ENCODE results near the gene FAM110D.

FAM110D gene

GRCh38 chr1:26119892-26120608, 38.8 kb upstream of the FAM110D start:
- FAIRE-seq (peak; percentile 63), DNase-seq (ENCODE audit: insufficient read length, low spot score) (no peak)
- TF ChIP-seq POU2F2 (IDR thresholded peaks at IDR 0.05; ENCODE audit: low read depth, low read length) (no peak), POLR2AphosphoS5 (IDR thresholded peaks at IDR 0.05; ENCODE audit: low read depth, low read length) (no peak), TAF1 (IDR thresholded peaks at IDR 0.05; ENCODE audit: low read depth, low read length) (no peak), POLR2A (IDR thresholded peaks at IDR 0.05; ENCODE audit: low read depth, low read length) (no peak), SPI1 (IDR thresholded peaks at IDR 0.05; ENCODE audit: low read depth, low read length) (no peak), PAX5 (IDR thresholded peaks at IDR 0.05; ENCODE audit: insufficient read depth, low read length, severe bottlenecking) (no peak)

DNA sequence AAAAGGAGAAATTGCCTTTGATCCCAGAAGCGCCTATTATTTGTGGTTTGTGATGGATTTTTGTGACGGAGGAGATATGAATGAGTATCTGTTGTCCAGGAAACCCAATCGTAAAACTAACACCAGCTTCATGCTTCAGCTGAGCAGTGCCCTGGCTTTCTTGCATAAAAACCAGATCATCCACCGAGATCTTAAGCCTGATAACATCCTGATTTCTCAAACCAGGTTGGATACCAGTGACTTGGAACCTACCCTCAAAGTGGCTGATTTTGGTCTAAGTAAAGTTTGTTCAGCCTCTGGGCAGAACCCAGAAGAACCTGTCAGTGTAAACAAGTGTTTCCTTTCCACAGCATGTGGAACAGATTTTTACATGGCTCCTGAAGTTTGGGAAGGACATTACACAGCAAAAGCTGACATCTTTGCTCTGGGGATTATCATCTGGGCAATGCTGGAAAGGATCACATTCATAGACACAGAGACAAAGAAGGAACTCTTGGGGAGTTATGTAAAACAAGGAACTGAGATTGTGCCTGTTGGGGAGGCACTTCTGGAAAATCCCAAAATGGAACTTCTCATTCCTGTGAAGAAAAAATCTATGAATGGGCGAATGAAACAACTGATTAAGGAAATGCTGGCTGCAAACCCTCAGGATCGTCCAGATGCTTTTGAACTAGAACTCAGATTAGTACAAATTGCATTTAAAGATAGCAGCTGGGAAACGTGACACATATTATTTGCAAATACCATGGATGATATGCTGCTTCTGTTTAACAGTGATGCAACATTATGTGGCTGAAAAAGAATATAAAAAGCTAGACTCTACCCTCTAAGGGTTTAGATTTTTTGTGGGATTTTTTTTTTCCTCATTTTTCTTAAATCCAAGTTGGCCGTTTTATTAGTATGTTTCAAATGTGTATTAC, 36.8 kb upstream of the FAM110D start:
- no peak for FAIRE-seq

GRCh38 chr1:26122988-26123973, 35.6 kb upstream of the FAM110D start:
- no peak for DNase-seq (ENCODE audit: insufficient read length, low spot score)
- FAIRE-seq = peak; percentile 61
- no peak for TF ChIP-seq PAX5 (IDR thresholded peaks at IDR 0.05; ENCODE audit: insufficient read depth, low read length, severe bottlenecking)
- TF ChIP-seq POU2F2 (IDR thresholded peaks at IDR 0.05; ENCODE audit: low read depth, low read length) = no peak
- TF ChIP-seq SPI1 (IDR thresholded peaks at IDR 0.05; ENCODE audit: low read depth, low read length) = no peak
- no peak for TF ChIP-seq POLR2A (IDR thresholded peaks at IDR 0.05; ENCODE audit: low read depth, low read length)
- no peak for TF ChIP-seq POLR2AphosphoS5 (IDR thresholded peaks at IDR 0.05; ENCODE audit: low read depth, low read length)
- TF ChIP-seq TAF1 (IDR thresholded peaks at IDR 0.05; ENCODE audit: low read depth, low read length) = no peak

More for the DNA sequence above, 36.8 kb upstream of the FAM110D start:
- TF ChIP-seq POLR2AphosphoS5 (IDR thresholded peaks at IDR 0.05; ENCODE audit: low read depth, low read length) = no peak
- TF ChIP-seq PAX5 (IDR thresholded peaks at IDR 0.05; ENCODE audit: insufficient read depth, low read length, severe bottlenecking) = no peak
- no peak for TF ChIP-seq TAF1 (IDR thresholded peaks at IDR 0.05; ENCODE audit: low read depth, low read length)
- TF ChIP-seq POLR2A (IDR thresholded peaks at IDR 0.05; ENCODE audit: low read depth, low read length) = no peak
- peak; percentile 51 for TF ChIP-seq SPI1 (IDR thresholded peaks at IDR 0.05; ENCODE audit: low read depth, low read length)
- TF ChIP-seq POU2F2 (IDR thresholded peaks at IDR 0.05; ENCODE audit: low read depth, low read length) = no peak
- no peak for DNase-seq (ENCODE audit: insufficient read length, low spot score)

DNA sequence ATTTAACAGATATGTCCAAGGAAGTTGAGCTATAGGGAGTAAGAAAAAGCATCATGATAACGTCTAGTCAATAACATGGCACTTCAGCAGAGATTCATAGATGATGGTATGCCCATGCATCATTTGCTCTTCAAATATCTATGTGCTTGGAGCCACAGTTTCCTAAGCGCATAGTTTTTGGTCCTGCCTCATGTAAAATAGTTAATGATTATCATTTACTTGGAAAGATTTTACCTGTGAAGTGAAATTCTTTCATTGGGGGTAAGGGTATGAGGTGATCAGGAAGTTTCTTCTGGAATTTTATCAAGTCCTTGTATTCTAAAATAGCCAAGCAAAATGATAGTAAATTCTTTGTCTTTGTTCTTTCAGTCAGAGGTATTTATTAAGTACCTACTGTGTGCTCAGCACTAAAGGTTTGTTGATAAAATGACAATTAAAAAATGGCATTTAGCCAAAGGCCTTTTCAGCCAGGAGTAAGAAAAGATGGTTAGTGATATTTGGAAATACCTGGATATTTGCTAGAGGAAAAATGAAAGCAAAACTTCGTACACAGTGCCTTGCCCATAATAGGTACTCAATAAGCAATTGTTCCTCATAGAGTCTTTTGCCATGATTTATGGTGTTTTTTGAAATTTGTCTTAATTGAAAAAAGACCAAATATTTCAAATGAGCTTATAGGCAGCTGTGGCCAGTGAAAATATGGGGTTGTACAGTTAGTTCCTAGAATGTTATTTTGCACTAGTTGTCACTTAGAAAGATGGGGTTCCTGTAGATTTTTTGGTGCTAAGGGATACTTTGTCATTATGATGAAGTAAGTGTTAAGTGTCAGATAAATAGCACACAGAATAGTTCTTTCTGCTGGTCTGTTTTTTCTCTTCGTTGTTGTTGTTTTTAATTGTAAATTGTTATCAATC, 34.2 kb upstream of the FAM110D start:
- TF ChIP-seq SPI1 (IDR thresholded peaks at IDR 0.05; ENCODE audit: low read depth, low read length) (no peak), POLR2A (IDR thresholded peaks at IDR 0.05; ENCODE audit: low read depth, low read length) (no peak), POU2F2 (IDR thresholded peaks at IDR 0.05; ENCODE audit: low read depth, low read length) (no peak), PAX5 (IDR thresholded peaks at IDR 0.05; ENCODE audit: insufficient read depth, low read length, severe bottlenecking) (no peak)
- FAIRE-seq = no peak
- DNase-seq (ENCODE audit: insufficient read length, low spot score) = no peak

- TF ChIP-seq POU2F2 (IDR thresholded peaks at IDR 0.05; ENCODE audit: low read depth, low read length) = no peak
- TF ChIP-seq POLR2AphosphoS5 (IDR thresholded peaks at IDR 0.05; ENCODE audit: low read depth, low read length) = no peak
- TF ChIP-seq POLR2A (IDR thresholded peaks at IDR 0.05; ENCODE audit: low read depth, low read length) = no peak
- no peak for TF ChIP-seq TAF1 (IDR thresholded peaks at IDR 0.05; ENCODE audit: low read depth, low read length)
- TF ChIP-seq SPI1 (IDR thresholded peaks at IDR 0.05; ENCODE audit: low read depth, low read length) = no peak
- no peak for TF ChIP-seq PAX5 (IDR thresholded peaks at IDR 0.05; ENCODE audit: insufficient read depth, low read length, severe bottlenecking)
- DNase-seq (ENCODE audit: insufficient read length, low spot score) (no peak), FAIRE-seq (no peak)
Measured at GRCh38 chr1:26125382-26125781, 33.5 kb upstream of the FAM110D start.

- FAIRE-seq (no peak), DNase-seq (ENCODE audit: insufficient read length, low spot score) (no peak)
- TF ChIP-seq TAF1 (IDR thresholded peaks at IDR 0.05; ENCODE audit: low read depth, low read length) = no peak
- TF ChIP-seq POU2F2 (IDR thresholded peaks at IDR 0.05; ENCODE audit: low read depth, low read length) = no peak
- TF ChIP-seq POLR2A (IDR thresholded peaks at IDR 0.05; ENCODE audit: low read depth, low read length) = no peak
- no peak for TF ChIP-seq SPI1 (IDR thresholded peaks at IDR 0.05; ENCODE audit: low read depth, low read length)
- no peak for TF ChIP-seq POLR2AphosphoS5 (IDR thresholded peaks at IDR 0.05; ENCODE audit: low read depth, low read length)
- no peak for TF ChIP-seq PAX5 (IDR thresholded peaks at IDR 0.05; ENCODE audit: insufficient read depth, low read length, severe bottlenecking)
Measured at GRCh38 chr1:26125946-26126320, 32.9 kb upstream of the FAM110D start.

- TF ChIP-seq TAF1 (IDR thresholded peaks at IDR 0.05; ENCODE audit: low read depth, low read length) = no peak
- TF ChIP-seq PAX5 (IDR thresholded peaks at IDR 0.05; ENCODE audit: insufficient read depth, low read length, severe bottlenecking) = no peak
- TF ChIP-seq POLR2AphosphoS5 (IDR thresholded peaks at IDR 0.05; ENCODE audit: low read depth, low read length) = no peak
- no peak for TF ChIP-seq SPI1 (IDR thresholded peaks at IDR 0.05; ENCODE audit: low read depth, low read length)
- no peak for TF ChIP-seq POLR2A (IDR thresholded peaks at IDR 0.05; ENCODE audit: low read depth, low read length)
- TF ChIP-seq POU2F2 (IDR thresholded peaks at IDR 0.05; ENCODE audit: low read depth, low read length) = no peak
- FAIRE-seq = peak; percentile 86
Measured at GRCh38 chr1:26126321-26127084, 32.4 kb upstream of the FAM110D start.

More at GRCh38 chr1:26126321-26127084, 32.4 kb upstream of the FAM110D start:
- no peak for DNase-seq (ENCODE audit: insufficient read length, low spot score)

Measured in GM12891 (cell line).